Measurements from ENCODE around the gene CLIP1. TPM values are rescaled to one million over a fixed set of nuclear protein-coding genes. Genes with fewer than 3 reads are reported as not detected.

Gene CLIP1
- total and polyA plus RNA-seq, 2 of the 13 experiments (the other 11 are each of a cell fraction or from before 2014, with no cell fraction given), result 28.9 to 43.7 TPM

DNA sequence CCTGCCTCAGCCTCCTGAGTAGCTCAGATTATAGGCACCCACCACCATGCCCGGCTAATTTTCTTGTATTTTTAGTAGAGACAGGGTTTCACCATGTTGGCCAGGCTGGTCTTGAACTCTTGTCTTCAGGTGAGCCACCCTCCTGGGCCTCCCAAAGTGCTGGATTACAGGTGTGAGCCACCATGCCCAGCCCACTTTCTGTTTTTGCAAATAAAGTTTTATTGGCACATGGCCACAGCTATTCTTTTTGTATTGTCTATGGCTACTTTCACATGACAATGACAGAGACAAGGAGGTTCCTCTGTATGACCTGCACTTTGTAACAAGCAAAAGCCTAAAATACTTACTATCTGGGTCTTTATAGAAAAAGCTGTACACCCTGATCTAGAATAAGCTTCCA lies 176.9 kb downstream of the CLIP1 start:
- Histone ChIP-seq H2AFZ (ENCODE audit: low read length) (no peak overlapping the region), H3K36me3 (replicated peaks in 1 of 2; ENCODE audit: control insufficient read depth in 1 of 2, insufficient read depth in 2 of 2, low read length in 2 of 2) (peaks cover under 1 to 39% of the 10 kb centered on the region in 2 experiments; a peak in 4 of 5 replicates), H3K9ac (ENCODE audit: insufficient read depth, low read depth, low read length) (no peak overlapping the region), H3K27ac (ENCODE audit: extremely low read length, insufficient read depth, low read length) (no peak overlapping the region), H3K4me2 (ENCODE audit: low read depth, low read length) (no peak overlapping the region), H3K9me3 (ENCODE audit: low read length) (no peaks in the 10 kb centered on the region), H4K20me1 (ENCODE audit: insufficient read depth, low read length) (no peaks in the 10 kb centered on the region), H3K4me1 (ENCODE audit: insufficient read depth, low read length) (no peaks in the 10 kb centered on the region), H3K27me3 (ENCODE audit: control insufficient read depth in 1 of 2, insufficient read depth in 2 of 2, low read length in 2 of 2) (no peaks in the 10 kb centered on the region), H3K79me2 (ENCODE audit: insufficient read depth, low read length) (no peaks in the 10 kb centered on the region), H3K4me3 (replicated peaks in 1 of 3; ENCODE audit: insufficient read depth in 1 of 3, low read depth in 2 of 3, low read length in 3 of 3) (no peak overlapping the region)
- BruUV-seq (replicated peaks), result no TSS peak
- DNase-seq (ENCODE audit: low spot score), result no peak
- in situ Hi-C loops (cut with HindIII; ENCODE audit: extremely low pct_ligation_motif_present, low pct_unique_long_range_greater_than_20kb) (no loop called here), intact Hi-C loops (cut with micrococcal nuclease; ENCODE audit: unreplicated experiment) (no loop called here)
- CTCF ChIA-PET (ENCODE audit: low intra/inter-chr PET ratio, low total read pairs), result no interaction called here
- FAIRE-seq, result no peak
- TF ChIP-seq, protein P1, sequence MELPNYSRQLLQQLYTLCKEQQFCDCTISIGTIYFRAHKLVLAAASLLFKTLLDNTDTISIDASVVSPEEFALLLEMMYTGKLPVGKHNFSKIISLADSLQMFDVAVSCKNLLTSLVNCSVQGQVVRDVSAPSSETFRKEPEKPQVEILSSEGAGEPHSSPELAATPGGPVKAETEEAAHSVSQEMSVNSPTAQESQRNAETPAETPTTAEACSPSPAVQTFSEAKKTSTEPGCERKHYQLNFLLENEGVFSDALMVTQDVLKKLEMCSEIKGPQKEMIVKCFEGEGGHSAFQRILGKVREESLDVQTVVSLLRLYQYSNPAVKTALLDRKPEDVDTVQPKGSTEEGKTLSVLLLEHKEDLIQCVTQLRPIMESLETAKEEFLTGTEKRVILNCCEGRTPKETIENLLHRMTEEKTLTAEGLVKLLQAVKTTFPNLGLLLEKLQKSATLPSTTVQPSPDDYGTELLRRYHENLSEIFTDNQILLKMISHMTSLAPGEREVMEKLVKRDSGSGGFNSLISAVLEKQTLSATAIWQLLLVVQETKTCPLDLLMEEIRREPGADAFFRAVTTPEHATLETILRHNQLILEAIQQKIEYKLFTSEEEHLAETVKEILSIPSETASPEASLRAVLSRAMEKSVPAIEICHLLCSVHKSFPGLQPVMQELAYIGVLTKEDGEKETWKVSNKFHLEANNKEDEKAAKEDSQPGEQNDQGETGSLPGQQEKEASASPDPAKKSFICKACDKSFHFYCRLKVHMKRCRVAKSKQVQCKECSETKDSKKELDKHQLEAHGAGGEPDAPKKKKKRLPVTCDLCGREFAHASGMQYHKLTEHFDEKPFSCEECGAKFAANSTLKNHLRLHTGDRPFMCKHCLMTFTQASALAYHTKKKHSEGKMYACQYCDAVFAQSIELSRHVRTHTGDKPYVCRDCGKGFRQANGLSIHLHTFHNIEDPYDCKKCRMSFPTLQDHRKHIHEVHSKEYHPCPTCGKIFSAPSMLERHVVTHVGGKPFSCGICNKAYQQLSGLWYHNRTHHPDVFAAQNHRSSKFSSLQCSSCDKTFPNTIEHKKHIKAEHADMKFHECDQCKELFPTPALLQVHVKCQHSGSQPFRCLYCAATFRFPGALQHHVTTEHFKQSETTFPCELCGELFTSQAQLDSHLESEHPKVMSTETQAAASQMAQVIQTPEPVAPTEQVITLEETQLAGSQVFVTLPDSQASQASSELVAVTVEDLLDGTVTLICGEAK (IDR thresholded peaks at IDR 0.05), result no peak
- TF ChIP-seq, protein P1 (CRISPR knock-in tag; IDR thresholded peaks at IDR 0.05), result peak; percentile 93
- TF ChIP-seq, protein P2, sequence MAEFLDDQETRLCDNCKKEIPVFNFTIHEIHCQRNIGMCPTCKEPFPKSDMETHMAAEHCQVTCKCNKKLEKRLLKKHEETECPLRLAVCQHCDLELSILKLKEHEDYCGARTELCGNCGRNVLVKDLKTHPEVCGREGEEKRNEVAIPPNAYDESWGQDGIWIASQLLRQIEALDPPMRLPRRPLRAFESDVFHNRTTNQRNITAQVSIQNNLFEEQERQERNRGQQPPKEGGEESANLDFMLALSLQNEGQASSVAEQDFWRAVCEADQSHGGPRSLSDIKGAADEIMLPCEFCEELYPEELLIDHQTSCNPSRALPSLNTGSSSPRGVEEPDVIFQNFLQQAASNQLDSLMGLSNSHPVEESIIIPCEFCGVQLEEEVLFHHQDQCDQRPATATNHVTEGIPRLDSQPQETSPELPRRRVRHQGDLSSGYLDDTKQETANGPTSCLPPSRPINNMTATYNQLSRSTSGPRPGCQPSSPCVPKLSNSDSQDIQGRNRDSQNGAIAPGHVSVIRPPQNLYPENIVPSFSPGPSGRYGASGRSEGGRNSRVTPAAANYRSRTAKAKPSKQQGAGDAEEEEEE (CRISPR knock-in tag; IDR thresholded peaks at IDR 0.05; ENCODE audit: borderline replicate concordance), result no peak
- POLR2A ChIA-PET, result no interaction called here
- WGBS (ENCODE audit: low lambda C conversion rate), result 95% methylated on average over 1 of the region's 1 CpG
- ATAC-seq, result no peak
